H54 (cell line): Measurements from ENCODE around the gene HNRNPU.

ENCODE experiments used
- DNase-seq: peaks from one replicate; pipeline ENCODE4 v3.0.0; 2011; ENCODE audit warnings: low spot score, mixed read lengths; ENCODE audit not compliant: insufficient read length
- FAIRE-seq: peaks from 3 replicates; lab custom pipeline; 2011; peaks lifted over from hg19 to GRCh38; lab: Jason Lieb, UNC
- POLR2A ChIP-seq: IDR thresholded peaks from 2 replicates; pipeline ENCODE4 v1.6.1; 2011; ENCODE audit warnings: low read depth, mild to moderate bottlenecking, low read length

Gene HNRNPU

DNA sequence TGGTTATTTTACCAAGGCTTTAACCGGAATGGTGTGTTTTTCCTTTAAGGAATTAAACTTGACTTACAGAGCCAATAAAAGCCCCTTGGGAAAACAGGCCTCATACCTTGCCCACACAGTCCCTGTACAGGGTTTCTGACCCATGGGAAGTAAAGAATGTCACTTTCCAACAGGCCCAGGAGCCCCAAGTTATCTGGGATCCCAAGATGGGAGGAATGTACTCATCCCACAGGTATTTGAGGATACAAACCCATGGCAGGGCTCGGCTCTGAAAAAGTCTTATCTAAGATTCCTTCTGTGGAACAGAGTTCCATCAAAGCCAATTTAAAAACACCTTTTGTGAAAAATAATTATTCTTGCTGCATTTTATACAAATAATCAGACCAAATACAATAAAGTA is 44.2 kb downstream of the HNRNPU start:
- no peak for DNase-seq
- no peak for FAIRE-seq
- TF ChIP-seq POLR2A = no peak

DNA sequence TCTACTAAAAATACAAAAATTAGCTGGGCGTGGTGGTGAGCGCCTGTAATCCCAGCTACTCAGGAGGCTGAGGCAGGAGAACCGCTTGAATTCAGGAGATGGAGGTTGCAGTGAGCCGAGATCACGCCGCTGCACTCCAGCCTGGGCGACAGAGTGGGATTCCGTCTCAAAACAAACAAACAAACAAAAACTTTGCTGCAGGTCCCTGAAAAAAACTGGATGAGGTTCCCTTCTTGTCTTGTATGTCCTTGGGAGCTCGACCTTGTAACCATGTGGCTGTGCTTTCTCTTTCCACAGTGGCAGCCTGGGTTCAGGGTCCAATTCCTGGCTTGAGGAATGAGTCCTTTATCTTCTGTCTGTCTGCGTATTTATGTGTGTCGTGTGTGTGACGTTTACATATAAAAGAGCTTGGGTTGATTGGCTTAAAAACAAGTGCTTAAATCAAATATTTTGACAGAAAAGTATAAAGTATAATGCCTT is 46.9 kb downstream of the HNRNPU start:
- DNase-seq (no peak), FAIRE-seq (no peak)
- no peak for TF ChIP-seq POLR2A

DNA sequence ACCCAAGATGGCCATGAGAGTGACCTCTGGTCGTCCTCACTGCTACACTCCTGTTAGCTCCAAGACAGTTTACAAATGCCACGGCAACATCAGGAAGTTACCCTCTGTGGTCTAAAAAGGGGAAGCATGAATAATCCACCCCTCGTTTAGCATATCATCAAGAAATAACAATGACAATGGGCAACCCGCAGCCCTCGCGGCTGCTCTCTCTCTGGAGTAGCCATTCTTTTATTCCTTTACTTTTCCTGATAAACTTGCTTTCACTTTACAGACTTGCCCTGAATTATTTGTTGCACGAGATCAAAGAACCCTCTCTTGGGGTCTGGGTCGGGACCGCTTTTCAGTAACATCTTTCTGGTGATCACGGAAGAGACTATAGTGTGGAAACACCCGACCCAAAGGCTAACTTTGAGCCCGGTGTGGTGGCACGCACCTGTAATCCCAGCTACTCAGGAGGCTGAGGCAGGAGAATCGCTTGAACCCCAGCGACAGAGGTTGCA is 48.7 kb downstream of the HNRNPU start:
- TF ChIP-seq POLR2A = no peak
- DNase-seq (no peak), FAIRE-seq (no peak)

DNA sequence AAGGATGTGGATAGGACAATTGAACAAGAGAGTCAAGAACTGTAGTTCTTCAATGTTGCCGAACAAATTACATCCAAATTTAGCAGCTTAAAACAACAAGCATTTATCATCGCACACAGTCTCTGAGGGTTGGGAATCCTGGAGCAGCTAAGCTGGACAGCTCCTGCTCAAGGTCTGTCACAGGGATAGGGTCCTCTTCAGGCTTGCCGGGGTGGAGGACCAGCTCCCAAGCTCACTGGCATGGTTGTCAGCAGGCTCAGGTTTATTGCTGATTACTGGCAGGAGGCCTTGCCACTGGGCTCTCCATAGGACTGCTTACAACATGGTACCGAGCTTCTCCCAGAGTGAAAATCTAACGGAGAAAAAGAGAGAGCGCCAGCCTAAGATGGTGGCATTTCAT is 51.0 kb downstream of the HNRNPU start:
- FAIRE-seq (no peak), DNase-seq (no peak)
- TF ChIP-seq POLR2A = no peak

DNA sequence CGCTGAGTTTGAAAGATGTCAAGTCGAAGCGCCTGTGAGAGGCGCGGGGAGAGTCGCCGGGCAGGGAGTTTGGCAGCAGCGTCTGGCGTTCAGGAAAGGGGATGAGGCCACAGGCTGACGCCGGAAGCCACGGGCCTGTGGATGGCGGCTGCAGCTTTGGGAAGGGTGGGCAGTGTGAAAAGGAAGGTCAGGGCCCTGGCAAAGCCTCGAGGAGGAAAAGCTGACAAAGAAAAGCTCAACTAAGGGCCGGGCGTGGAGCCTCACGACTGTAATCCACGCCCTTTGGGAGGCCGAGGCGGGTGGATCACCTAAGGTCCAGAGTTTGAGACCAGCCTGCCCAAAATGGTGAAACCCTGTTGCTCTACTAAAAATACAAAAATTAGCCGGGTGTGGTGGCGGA is 54.1 kb downstream of the HNRNPU start:
- no peak for TF ChIP-seq POLR2A
- FAIRE-seq (no peak), DNase-seq (no peak)

DNA sequence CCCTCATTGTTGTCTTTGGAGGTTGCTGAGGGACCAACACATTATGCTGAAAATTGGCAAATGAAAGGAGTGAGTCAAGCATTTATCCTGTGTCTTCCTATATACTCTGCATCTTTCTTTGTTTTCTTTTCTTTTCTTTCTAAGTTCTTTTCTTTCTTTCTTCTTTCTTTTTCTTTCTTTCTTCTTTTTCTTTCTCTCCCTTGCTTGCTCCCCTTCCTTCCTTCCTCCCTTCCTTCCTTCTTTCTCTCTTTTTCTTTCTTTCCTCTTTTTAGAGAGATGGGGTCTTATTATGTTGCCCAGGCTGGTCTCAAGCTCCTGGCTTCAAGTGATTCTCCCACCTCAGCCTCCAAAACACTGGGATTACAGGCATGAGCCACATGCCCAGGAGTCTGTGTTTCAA is 57.2 kb downstream of the HNRNPU start:
- FAIRE-seq (no peak), DNase-seq (no peak)
- TF ChIP-seq POLR2A = no peak

DNA sequence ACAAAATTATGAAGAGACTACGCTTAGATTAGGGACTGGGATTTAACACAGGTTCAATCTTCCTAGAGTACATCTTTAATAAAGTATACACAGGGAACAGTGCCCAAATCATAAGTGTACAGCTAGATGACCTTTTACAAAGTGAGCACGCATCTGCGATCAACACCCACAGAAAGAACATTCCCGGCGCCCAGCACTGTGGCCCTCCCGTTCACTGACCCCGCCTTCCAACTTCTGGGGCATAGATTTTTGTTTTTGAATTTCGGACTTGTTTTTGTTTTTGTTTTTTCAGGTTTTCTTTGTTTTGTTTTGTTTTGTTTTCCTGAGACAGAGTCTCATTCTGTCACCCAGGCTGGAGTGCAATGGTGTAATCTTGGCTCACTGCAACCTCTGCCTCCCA is 59.5 kb downstream of the HNRNPU start:
- no peak for TF ChIP-seq POLR2A
- no peak for DNase-seq
- no peak for FAIRE-seq

DNA sequence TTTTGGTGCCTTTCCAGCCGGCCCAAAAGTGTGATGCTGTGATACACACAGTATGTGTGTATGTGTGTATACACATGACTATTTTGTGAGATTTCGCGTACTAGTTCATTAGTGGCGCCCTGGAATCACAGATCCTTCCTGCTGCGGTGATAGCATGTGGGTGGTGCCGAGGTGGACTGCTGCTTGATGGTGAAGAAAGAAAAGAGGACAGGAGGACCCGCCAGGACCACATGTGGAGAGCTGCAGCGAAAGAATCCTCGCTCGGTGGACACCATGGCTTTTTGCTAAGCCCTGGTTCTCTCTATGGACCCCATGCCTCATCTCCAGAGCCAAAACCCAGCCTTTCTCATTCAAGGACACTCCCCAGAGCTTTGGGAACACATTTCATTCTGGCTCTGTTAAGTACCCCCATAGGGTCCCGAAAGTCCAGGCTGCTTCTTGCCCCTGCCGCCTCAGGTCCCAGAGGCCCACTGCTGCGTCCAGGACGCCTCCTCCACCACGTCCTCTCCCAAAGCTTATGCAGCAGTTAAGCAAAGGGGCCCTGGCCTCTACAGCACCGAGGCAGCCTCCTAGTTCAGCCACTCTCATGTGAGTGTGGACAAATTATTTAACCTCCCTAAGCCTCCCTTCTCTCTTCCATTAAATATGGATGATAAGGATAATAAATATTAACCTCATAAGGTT is 61.6 kb downstream of the HNRNPU start:
- FAIRE-seq (no peak), DNase-seq (no peak)
- no peak for TF ChIP-seq POLR2A

DNA sequence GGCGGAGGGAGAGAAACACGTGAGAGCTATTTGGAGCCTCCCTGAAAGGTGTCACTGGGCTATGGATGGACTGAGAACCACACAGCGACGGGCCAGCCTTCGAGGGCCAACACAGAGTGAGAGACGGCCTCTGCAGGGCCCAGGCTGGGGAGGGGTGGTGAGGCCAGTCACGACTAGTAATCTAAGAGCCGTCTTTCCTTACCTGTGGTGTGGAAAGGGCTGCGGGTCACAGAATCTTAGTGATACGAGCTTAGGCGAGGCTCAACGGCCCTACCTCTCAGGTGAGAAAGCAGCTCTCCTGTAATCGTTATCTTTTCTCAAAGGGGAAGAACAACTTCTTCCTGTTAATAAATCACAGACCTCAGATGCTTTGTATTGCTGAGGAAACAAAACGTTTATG is 62.3 kb downstream of the HNRNPU start:
- no peak for FAIRE-seq
- no peak for TF ChIP-seq POLR2A
- no peak for DNase-seq

DNA sequence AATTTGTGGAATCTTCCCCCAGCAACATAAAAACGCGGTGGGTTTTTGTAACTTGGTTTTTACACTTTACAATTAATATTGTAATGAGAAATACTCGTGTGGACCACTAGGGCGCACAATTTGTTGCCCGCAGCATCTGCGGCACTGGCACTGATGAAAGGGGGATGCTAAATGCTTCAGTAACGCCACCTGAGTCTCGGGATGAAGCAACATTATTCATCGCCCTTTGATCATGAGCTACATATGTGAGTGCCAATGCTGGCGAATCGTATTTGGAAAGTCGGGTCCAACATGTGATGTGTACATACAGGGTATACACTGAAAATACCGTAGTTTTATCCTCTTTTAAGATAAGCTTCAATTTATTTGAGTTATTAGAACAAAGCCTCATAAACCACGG is 63.1 kb downstream of the HNRNPU start:
- DNase-seq (no peak), FAIRE-seq (no peak)
- TF ChIP-seq POLR2A = no peak

DNA sequence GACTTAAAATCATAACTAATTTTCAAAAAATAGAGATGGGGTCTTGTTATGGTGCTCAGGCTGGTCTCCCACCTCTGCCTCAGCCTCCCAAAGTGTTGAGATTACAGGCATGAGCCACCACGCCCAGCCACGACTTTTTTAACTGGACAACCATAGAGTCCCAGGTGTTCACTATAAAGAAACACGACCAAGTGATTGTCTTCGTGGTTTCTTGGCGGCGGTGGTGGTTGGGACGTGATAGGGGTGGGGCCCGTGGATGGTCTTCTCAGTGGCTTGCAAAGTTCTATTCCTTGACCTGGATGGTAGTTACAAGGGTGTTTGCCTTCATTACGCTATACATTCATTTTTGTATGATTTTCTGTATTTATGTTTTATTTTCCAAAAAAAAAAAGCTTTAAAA is 63.5 kb downstream of the HNRNPU start:
- no peak for TF ChIP-seq POLR2A
- FAIRE-seq = no peak
- DNase-seq = no peak
